Naive thymus-derived CD4-positive, alpha-beta T cell (primary cell): ENCODE results near the gene NISCH. TPM values are rescaled to one million over a fixed set of nuclear protein-coding genes. Genes with fewer than 3 reads are reported as not detected.

Experiments used
- ATAC-seq: fragments of 150-1000 bp; cut with Tn5 transposase; 2 replicates; pipeline ENCODE4 v1.10.0; 2021; ENCODE audit warnings: mild to moderate bottlenecking, moderate library complexity
- CTCF ChIA-PET: fragments of 350-600 bp; sonication (Branson Sonifier 250); formaldehyde crosslinking; loops from one replicate; lab custom pipeline; 2021; ENCODE audit warnings: antibody characterized with exemption; lab: Charles Lee
- POLR2A ChIA-PET: fragments of 350-600 bp; sonication (Branson Sonifier 250); formaldehyde crosslinking; loops from one replicate; lab custom pipeline; 2021; ENCODE audit warnings: antibody characterized with exemption, inconsistent platforms; lab: Charles Lee
- DNase-seq, 9 donors: peaks; one replicate each; pipeline versions ENCODE4 v3.0.0 to v3.0.0-alpha.2; 2020 to 2022; ENCODE audit warnings: mixed read lengths in 1 of 9
- H3K27ac ChIP-seq: one replicate; pipeline ENCODE4 v1.7.0; 2013; ENCODE audit warnings: mild to moderate bottlenecking, low read depth, low read length, moderate library complexity
- H3K27me3 ChIP-seq, 2 donors: one replicate each; pipeline ENCODE4 v1.7.0; 2013; ENCODE audit warnings: low read length in 2 of 2, mild to moderate bottlenecking in 2 of 2, moderate library complexity in 2 of 2; ENCODE audit not compliant: control insufficient read depth in 2 of 2, insufficient read depth in 2 of 2
- H3K36me3 ChIP-seq, 3 experiments: 1 replicate in 2 of 3; 2 replicates in 1 of 3; pipeline ENCODE4 v1.7.0; 2013; ENCODE audit warnings: low read length in 3 of 3, mild to moderate bottlenecking in 3 of 3, moderate library complexity in 1 of 3; ENCODE audit not compliant: insufficient read depth in 3 of 3, control insufficient read depth in 2 of 3
- H3K4me1 ChIP-seq, 2 donors: one replicate each; pipeline ENCODE4 v1.7.0; 2013; ENCODE audit warnings: low read length in 2 of 2, mild to moderate bottlenecking in 2 of 2, moderate library complexity in 1 of 2; ENCODE audit not compliant: control insufficient read depth in 2 of 2, insufficient read depth in 2 of 2
- H3K4me3 ChIP-seq: 2 replicates; pipeline ENCODE4 v1.7.0; 2013; ENCODE audit warnings: mild to moderate bottlenecking, low read length
- H3K9me3 ChIP-seq, 3 experiments: 1 replicate in 2 of 3; 2 replicates in 1 of 3; pipeline ENCODE4 v1.7.0; 2013; ENCODE audit warnings: low read length in 3 of 3; ENCODE audit not compliant: control insufficient read depth in 2 of 3
- H3K27ac Mint-ChIP-seq, 9 donors: one replicate each; pipeline ENCODE4 v1.8.0; 2020 to 2022; ENCODE audit warnings: mixed read lengths in 9 of 9, mild to moderate bottlenecking in 8 of 9, moderate library complexity in 5 of 9, inconsistent platforms in 2 of 9
- H3K27me3 Mint-ChIP-seq, 5 donors: one replicate each; pipeline ENCODE4 v1.8.0; 2021 to 2022; ENCODE audit warnings: mixed read lengths in 5 of 5, mild to moderate bottlenecking in 1 of 5
- H3K36me3 Mint-ChIP-seq, 5 donors: one replicate each; pipeline ENCODE4 v1.8.0; 2020 to 2022; ENCODE audit warnings: mixed read lengths in 5 of 5, mild to moderate bottlenecking in 3 of 5, inconsistent platforms in 1 of 5
- H3K4me1 Mint-ChIP-seq, 7 donors: one replicate each; pipeline ENCODE4 v1.8.0; 2020 to 2022; ENCODE audit warnings: mixed read lengths in 7 of 7, mild to moderate bottlenecking in 3 of 7, inconsistent platforms in 1 of 7
- H3K4me3 Mint-ChIP-seq, 10 donors: one replicate each; pipeline ENCODE4 v1.8.0; 2020 to 2022; ENCODE audit warnings: mild to moderate bottlenecking in 10 of 10, mixed read lengths in 10 of 10, moderate library complexity in 6 of 10, inconsistent platforms in 2 of 10
- H3K9me3 Mint-ChIP-seq, 11 donors: one replicate each; pipeline ENCODE4 v1.8.0; 2020 to 2022; ENCODE audit warnings: mixed read lengths in 11 of 11, mild to moderate bottlenecking in 4 of 11, inconsistent platforms in 1 of 11, moderate library complexity in 1 of 11
- intact Hi-C, 2 donors: fragments of 100-400 bp; cut with micrococcal nuclease; formaldehyde crosslinking; loops; one replicate each; pipeline ENCODE4 v1.15.1; 2023
- polyA plus RNA-seq, 2 donors: library from polyadenylated mRNA; unstranded; fragments of 300-500 nt; fragmentation: Illumina TruSeq; gene quantifications; one replicate each; pipeline ENCODE4 v1.2.3, GENCODE V29; 2021
- total RNA-seq, 6 experiments: library from RNA in 5 of 6; stranded (reverse) in 5 of 6; gene quantifications; 1 replicate in 5 of 6; 2 replicates in 1 of 6; pipeline ENCODE4 v1.2.3 and lab custom pipeline; 2021 to 2026

NISCH gene
- total and polyA plus RNA-seq, 7 experiments from 2014 or later = 21.4 to 210 (median 131) TPM

DNA sequence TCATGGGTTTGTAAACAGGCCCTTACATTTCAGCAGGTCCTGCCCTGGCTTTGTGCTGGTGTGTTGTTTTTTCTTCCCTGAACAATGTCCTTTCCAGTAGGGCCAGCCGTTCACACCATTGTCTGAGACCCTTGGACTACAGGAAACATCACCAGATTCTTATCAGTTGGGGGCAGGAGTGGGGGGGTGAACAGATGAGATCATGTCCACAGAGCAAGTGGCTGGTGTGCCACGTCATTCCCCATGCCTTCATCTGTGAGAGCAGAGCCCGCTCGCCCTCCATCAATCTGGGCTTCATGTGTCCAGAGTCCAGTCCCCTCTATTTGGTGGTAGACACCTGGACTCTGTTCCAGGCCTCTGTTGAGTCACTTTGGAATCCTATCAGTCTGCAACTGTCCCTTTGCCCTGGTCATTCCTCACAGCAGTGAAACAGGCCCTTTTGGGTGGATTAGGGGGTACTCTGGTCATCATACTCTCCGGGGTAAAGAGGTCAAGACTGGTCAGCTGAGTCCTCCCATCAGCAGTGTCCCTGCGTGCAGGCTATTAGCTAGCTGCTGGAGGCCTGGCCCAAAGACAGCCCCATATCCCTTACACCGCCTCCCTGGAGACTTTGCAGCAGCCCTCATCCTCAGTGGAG, 25.5 kb upstream of the NISCH start:
- H3K4me1 ChIP-seq = no peaks in the 10 kb centered on the region
- no peaks in the 10 kb centered on the region for H3K36me3 ChIP-seq
- Mint-ChIP-seq H3K4me3 (no peak overlapping the region), H3K27me3 (peaks cover 0 to 21% (median 0%) of the 10 kb centered on the region in 5 donors), H3K9me3 (no peaks in the 10 kb centered on the region), H3K36me3 (no peaks in the 10 kb centered on the region), H3K4me1 (peaks cover 0 to 5% (median 0%) of the 10 kb centered on the region in 7 donors), H3K27ac (no peak overlapping the region)
- H3K27ac ChIP-seq = no peak overlapping the region
- CTCF ChIA-PET = interaction anchor here (2.9 kb wide), 1 partner anchor 17 kb away, joined by 26 read pairs; no protein-coding TSS in a partner anchor
- H3K27me3 ChIP-seq = no peaks in the 10 kb centered on the region
- H3K9me3 ChIP-seq = no peaks in the 10 kb centered on the region
- DNase-seq (no peak), ATAC-seq (no peak)
- no peak overlapping the region for H3K4me3 ChIP-seq
- intact Hi-C loops = no loop called here
- POLR2A ChIA-PET = no interaction called here

GRCh38 chr3:52430416-52430810, 25.0 kb upstream of the NISCH start:
- no peaks in the 10 kb centered on the region for H3K9me3 ChIP-seq
- Mint-ChIP-seq H3K36me3 (no peaks in the 10 kb centered on the region), H3K27me3 (peaks cover 0 to 18% (median 0%) of the 10 kb centered on the region in 5 donors), H3K4me1 (peaks cover 0 to 5% (median 0%) of the 10 kb centered on the region in 7 donors), H3K9me3 (no peaks in the 10 kb centered on the region), H3K4me3 (no peak overlapping the region), H3K27ac (no peak overlapping the region)
- no peaks in the 10 kb centered on the region for H3K36me3 ChIP-seq
- POLR2A ChIA-PET = interaction anchor here (0.7 kb wide), 1 partner anchor 272 kb away, joined by 3 read pairs; no protein-coding TSS in a partner anchor
- H3K4me1 ChIP-seq = no peaks in the 10 kb centered on the region
- intact Hi-C loops = no loop called here
- DNase-seq (no peak), ATAC-seq (no peak)
- no peak overlapping the region for H3K4me3 ChIP-seq
- no peak overlapping the region for H3K27ac ChIP-seq
- CTCF ChIA-PET = interaction anchor here (1.2 kb wide), 1 partner anchor 14 kb away, joined by 4 read pairs; the partner anchor contains the start of gene SEMA3G
- no peaks in the 10 kb centered on the region for H3K27me3 ChIP-seq

DNA sequence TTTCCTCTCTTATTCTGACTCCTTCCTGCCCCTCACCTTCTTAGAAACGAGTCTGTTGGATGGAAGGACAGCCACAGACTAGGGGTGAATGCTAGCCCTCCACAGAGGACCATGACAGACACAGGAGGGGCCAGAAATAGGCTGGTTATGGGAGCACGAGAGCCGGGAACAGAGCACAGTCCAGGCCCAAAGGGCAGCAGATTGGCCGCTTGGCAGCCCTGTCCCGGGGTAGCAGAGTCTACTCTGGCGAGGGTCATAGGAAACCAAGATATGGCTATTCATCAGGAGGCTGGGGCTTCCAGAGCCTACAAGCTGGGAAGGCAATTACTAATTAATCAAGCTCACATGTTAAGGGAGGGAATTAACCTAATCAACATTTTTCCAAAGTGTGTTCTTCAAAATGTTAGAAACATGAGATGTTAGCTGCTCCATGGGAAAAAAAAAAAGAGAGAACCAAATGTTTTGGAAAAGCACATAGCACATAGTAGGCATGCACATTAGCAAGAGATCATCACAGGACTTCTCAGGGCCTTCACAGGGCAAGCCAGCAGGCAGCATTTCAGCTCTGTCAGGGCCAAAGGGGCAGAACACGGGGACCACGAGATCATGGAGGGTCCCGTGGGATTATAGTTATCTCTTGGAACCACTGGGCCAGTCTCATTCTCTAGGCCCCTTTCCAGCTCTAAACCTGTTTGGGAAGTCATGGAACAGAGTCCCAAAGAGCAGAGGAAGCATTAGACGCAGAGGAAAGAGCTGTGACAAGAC, 23.8 kb upstream of the NISCH start:
- Histone ChIP-seq H3K36me3 (no peaks in the 10 kb centered on the region), H3K4me1 (no peaks in the 10 kb centered on the region), H3K9me3 (no peaks in the 10 kb centered on the region), H3K4me3 (no peak overlapping the region), H3K27ac (no peak overlapping the region), H3K27me3 (no peaks in the 10 kb centered on the region)
- peaks cover 0 to 5% (median 0%) of the 10 kb centered on the region in 7 donors for H3K4me1 Mint-ChIP-seq
- ChIA-PET CTCF (interaction anchor here (1.2 kb wide), 1 partner anchor 13 kb away, joined by 4 read pairs; the partner anchor contains the start of gene SEMA3G), POLR2A (interaction anchor here (1.7 kb wide), 1 partner anchor 19 kb away, joined by 5 read pairs; no protein-coding TSS in a partner anchor)
- no peaks in the 10 kb centered on the region for H3K36me3 Mint-ChIP-seq
- no peak overlapping the region for H3K4me3 Mint-ChIP-seq
- DNase-seq = no peak
- ATAC-seq = no peak
- intact Hi-C loops = no loop called here
- peak overlapping the region in 1 of 9 donors; percentile 3 for H3K27ac Mint-ChIP-seq
- no peaks in the 10 kb centered on the region for H3K9me3 Mint-ChIP-seq
- H3K27me3 Mint-ChIP-seq = peaks cover 0 to 14% (median 0%) of the 10 kb centered on the region in 5 donors

DNA sequence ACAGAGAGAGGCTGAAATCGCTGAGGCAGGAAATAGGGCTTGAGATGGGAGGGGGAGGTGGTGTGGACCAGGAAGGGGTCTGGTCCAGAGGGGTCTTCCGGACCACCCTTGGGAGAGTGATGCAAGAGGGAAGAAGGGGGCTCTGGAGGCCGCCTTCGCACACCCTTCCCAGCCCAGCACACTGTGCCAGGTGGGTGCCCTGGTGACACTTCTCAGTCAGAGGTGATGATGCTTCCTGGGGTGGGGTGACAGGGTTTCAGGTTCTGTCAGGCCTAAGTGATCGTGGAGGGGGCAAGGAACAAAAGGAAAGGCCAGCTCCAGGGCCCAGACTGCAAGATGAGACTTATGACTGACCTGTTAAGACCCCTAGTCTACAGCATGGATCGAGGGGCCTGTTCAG, 23.2 kb upstream of the NISCH start:
- intact Hi-C loops = no loop called here
- Mint-ChIP-seq H3K36me3 (no peaks in the 10 kb centered on the region), H3K4me1 (peaks cover 0 to 5% (median 0%) of the 10 kb centered on the region in 7 donors), H3K9me3 (no peaks in the 10 kb centered on the region), H3K27me3 (peaks cover 0 to 11% (median 0%) of the 10 kb centered on the region in 5 donors), H3K4me3 (no peak overlapping the region), H3K27ac (no peak overlapping the region)
- H3K9me3 ChIP-seq = no peaks in the 10 kb centered on the region
- DNase-seq (no peak), ATAC-seq (no peak)
- no peaks in the 10 kb centered on the region for H3K36me3 ChIP-seq
- no peak overlapping the region for H3K27ac ChIP-seq
- H3K27me3 ChIP-seq = no peaks in the 10 kb centered on the region
- ChIA-PET CTCF (no interaction called here), POLR2A (interaction anchor here (1.7 kb wide), 1 partner anchor 20 kb away, joined by 5 read pairs; no protein-coding TSS in a partner anchor)
- no peaks in the 10 kb centered on the region for H3K4me1 ChIP-seq
- no peak overlapping the region for H3K4me3 ChIP-seq

DNA sequence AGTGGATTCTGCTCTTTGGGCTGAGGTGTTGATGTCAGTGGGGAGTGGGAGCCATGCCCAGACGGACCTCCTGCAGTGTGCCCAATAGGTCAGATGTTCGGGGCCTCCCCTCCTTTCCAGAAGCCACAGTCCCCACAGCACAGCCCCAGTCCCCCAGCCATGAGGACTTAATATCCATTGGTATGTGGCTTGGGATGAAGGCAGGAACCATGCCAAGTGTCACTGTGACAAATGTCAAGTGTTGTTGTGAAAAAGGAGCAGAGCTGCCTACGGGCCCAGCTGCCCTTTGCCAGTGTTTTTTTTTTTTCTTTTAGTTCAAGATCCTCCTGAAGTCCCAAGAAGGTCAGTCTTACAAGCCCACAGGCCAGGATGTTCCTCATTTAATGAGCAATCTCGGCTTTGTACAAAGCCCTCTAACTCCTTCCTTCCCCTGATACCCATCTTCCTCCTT, 22.7 kb upstream of the NISCH start:
- H3K36me3 ChIP-seq = no peaks in the 10 kb centered on the region
- peaks cover 0 to 5% (median 0%) of the 10 kb centered on the region in 7 donors for H3K4me1 Mint-ChIP-seq
- no peak overlapping the region for H3K27ac ChIP-seq
- H3K27ac Mint-ChIP-seq = no peak overlapping the region
- H3K27me3 ChIP-seq = no peaks in the 10 kb centered on the region
- DNase-seq (no peak), ATAC-seq (peak; percentile 43)
- ChIA-PET CTCF (no interaction called here), POLR2A (interaction anchor here (1.7 kb wide), 1 partner anchor 20 kb away, joined by 5 read pairs; no protein-coding TSS in a partner anchor)
- H3K9me3 ChIP-seq = no peaks in the 10 kb centered on the region
- no peak overlapping the region for H3K4me3 Mint-ChIP-seq
- no peaks in the 10 kb centered on the region for H3K4me1 ChIP-seq
- no peaks in the 10 kb centered on the region for H3K36me3 Mint-ChIP-seq
- H3K27me3 Mint-ChIP-seq = peaks cover 0 to 11% (median 0%) of the 10 kb centered on the region in 5 donors
- no peaks in the 10 kb centered on the region for H3K9me3 Mint-ChIP-seq
- intact Hi-C loops = no loop called here
- no peak overlapping the region for H3K4me3 ChIP-seq

DNA sequence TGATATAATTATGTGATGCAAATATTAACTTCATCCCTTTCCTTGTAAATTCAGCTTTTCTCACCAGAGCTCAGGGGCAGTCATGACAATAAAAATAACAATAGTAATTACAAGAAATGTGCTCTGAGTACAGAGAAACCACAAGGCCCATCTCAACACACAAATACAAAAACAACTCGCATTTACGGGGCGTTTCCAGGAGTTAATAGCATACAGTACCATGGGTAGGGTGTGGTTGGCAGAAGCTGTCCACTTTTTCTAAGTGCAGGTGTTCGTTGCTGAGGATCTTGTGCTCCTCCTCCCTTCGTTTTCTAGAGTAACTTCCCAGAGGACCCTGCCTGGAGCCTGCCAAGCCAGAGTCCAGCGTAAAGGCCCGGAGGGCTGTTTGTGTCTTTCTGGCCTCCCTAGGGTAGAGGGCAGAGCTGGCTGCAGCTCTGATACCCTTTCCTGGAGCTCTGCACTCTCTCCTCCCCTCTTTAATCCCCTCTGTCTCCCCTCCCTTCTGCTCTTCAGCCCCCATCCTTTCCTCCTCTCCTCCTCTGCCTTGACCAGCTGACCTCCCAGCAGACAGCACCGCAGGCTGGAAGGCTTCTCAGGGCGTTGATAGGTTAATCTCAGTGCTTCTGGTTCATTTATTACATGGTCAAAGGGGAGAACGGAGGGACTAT, 21.9 kb upstream of the NISCH start:
- Mint-ChIP-seq H3K9me3 (no peaks in the 10 kb centered on the region), H3K27ac (no peak overlapping the region), H3K4me3 (no peak overlapping the region), H3K27me3 (peaks cover 0 to 6% (median 0%) of the 10 kb centered on the region in 5 donors), H3K4me1 (peaks cover 0 to 5% (median 0%) of the 10 kb centered on the region in 7 donors), H3K36me3 (no peaks in the 10 kb centered on the region)
- CTCF ChIA-PET = no interaction called here
- no peak for DNase-seq
- POLR2A ChIA-PET = no interaction called here
- no peak overlapping the region for H3K4me3 ChIP-seq
- ATAC-seq = no peak
- intact Hi-C loops = no loop called here
- H3K27ac ChIP-seq = no peak overlapping the region
- H3K27me3 ChIP-seq = no peaks in the 10 kb centered on the region
- H3K4me1 ChIP-seq = no peaks in the 10 kb centered on the region
- no peaks in the 10 kb centered on the region for H3K36me3 ChIP-seq
- H3K9me3 ChIP-seq = no peaks in the 10 kb centered on the region
